Lower lobe of right lung (tissue), 2 donors: ENCODE data around the gene HSF4. TPM values are rescaled to one million over a fixed set of nuclear protein-coding genes. Genes with fewer than 3 reads are reported as not detected.
A peak's percentile ranks its signal among the peaks of the same experiment; 100 is the strongest.

Experiments used
- ATAC-seq, 2 donors: fragments of 200-7000 bp; cut with Tn5 transposase; one replicate each; pipeline ENCODE4 v1.9.1; 2020 to 2022; ENCODE audit warnings: mild to moderate bottlenecking in 2 of 2, moderate library complexity in 2 of 2
- DNase-seq: peaks from one replicate; pipeline ENCODE4 v3.0.0-alpha.2; 2020
- H3K27ac ChIP-seq: fragments of 200-600 bp; one replicate; pipeline ENCODE4 v1.8.0; 2022
- H3K27me3 ChIP-seq: fragments of 200-600 bp; one replicate; pipeline ENCODE4 v1.8.0; 2022; ENCODE audit warnings: low read depth
- H3K36me3 ChIP-seq: fragments of 200-600 bp; one replicate; pipeline ENCODE4 v1.8.0; 2022; ENCODE audit warnings: mild to moderate bottlenecking
- H3K4me1 ChIP-seq: fragments of 200-600 bp; one replicate; pipeline ENCODE4 v1.8.0; 2022
- H3K4me3 ChIP-seq: fragments of 200-600 bp; one replicate; pipeline ENCODE4 v1.8.0; 2022; ENCODE audit warnings: mild to moderate bottlenecking
- H3K9me3 ChIP-seq: fragments of 200-600 bp; one replicate; pipeline ENCODE4 v1.8.0; 2022
- intact Hi-C: fragments of 100-400 bp; cut with DNase I; formaldehyde crosslinking; loops from one replicate; pipeline ENCODE4 v1.11.0; 2022
- total RNA-seq: library from RNA; stranded (reverse); fragmentation: NEBNext Ultra II Directional; extraction: Animal tissue kit (Norgen Biotek cat#: 25700); gene quantifications from one replicate; pipeline ENCODE4 v1.2.1, GENCODE V29; 2021
- TF ChIP-seq, protein P1 (sequence below): fragments of 200-600 bp; IDR thresholded peaks from one replicate; pipeline ENCODE4 v1.8.0; 2022; ENCODE audit warnings: antibody characterized with exemption, mild to moderate bottlenecking
- donor health status: DM: no; HTN: yes; CAD: no; lungs with severe emphysema.

The HSF4 gene
- total RNA-seq, 1 donor from 2014 or later: 76.3 TPM

- no peak for DNase-seq
- Histone ChIP-seq H3K36me3 (no peaks in the 10 kb centered on the region), H3K4me3 (peak overlapping the region; percentile 94), H3K4me1 (peaks cover 57% of the 10 kb centered on the region), H3K9me3 (no peaks in the 10 kb centered on the region), H3K27ac (no peak overlapping the region), H3K27me3 (peaks cover 38% of the 10 kb centered on the region)
- intact Hi-C loops: no loop called here
- TF ChIP-seq, protein P1, sequence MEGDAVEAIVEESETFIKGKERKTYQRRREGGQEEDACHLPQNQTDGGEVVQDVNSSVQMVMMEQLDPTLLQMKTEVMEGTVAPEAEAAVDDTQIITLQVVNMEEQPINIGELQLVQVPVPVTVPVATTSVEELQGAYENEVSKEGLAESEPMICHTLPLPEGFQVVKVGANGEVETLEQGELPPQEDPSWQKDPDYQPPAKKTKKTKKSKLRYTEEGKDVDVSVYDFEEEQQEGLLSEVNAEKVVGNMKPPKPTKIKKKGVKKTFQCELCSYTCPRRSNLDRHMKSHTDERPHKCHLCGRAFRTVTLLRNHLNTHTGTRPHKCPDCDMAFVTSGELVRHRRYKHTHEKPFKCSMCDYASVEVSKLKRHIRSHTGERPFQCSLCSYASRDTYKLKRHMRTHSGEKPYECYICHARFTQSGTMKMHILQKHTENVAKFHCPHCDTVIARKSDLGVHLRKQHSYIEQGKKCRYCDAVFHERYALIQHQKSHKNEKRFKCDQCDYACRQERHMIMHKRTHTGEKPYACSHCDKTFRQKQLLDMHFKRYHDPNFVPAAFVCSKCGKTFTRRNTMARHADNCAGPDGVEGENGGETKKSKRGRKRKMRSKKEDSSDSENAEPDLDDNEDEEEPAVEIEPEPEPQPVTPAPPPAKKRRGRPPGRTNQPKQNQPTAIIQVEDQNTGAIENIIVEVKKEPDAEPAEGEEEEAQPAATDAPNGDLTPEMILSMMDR: no peak
- ATAC-seq: no peak
These were observed 2.9 kb upstream of the HSF4 start for GRCh38 chr16:67161595-67162058.

DNA sequence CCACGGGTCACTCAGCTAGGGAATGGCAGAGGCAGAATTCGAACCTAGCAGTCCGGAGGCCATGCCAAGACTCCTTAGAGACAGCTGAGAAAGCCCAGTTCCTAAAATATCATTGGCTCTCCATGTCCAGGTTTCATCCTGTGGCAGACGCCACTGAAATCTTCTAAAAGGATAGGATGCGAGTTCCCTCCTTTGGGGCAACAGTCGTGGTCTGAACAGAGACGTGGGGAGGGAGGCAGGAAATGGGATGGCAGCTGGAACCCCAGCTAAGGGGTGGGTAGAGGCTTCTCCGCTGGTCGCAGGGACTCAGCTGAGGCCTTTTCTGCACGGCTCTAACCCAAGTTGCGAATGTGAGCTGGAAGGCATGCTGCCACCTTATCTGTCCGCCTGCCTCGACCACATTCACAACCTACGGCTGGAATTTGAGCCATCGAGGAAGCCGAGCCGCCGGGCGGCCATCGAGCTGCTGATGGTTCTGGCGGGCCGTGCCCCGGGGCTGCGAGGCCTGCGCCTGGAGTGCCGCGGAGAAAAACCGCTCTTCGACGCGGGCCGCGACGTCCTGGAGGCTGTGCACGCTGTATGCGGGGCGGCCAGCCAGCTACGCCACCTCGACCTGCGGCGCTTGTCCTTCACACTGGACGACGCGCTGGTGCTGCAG is 1.9 kb upstream of the HSF4 start:
- no peak for ATAC-seq
- Histone ChIP-seq H3K36me3 (peaks cover 7% of the 10 kb centered on the region), H3K4me3 (peak overlapping the region; percentile 54), H3K9me3 (no peaks in the 10 kb centered on the region), H3K27ac (no peak overlapping the region), H3K27me3 (peaks cover 38% of the 10 kb centered on the region), H3K4me1 (peaks cover 57% of the 10 kb centered on the region)
- intact Hi-C loops: no loop called here
- no peak for DNase-seq
- TF ChIP-seq, protein P1: no peak

DNA sequence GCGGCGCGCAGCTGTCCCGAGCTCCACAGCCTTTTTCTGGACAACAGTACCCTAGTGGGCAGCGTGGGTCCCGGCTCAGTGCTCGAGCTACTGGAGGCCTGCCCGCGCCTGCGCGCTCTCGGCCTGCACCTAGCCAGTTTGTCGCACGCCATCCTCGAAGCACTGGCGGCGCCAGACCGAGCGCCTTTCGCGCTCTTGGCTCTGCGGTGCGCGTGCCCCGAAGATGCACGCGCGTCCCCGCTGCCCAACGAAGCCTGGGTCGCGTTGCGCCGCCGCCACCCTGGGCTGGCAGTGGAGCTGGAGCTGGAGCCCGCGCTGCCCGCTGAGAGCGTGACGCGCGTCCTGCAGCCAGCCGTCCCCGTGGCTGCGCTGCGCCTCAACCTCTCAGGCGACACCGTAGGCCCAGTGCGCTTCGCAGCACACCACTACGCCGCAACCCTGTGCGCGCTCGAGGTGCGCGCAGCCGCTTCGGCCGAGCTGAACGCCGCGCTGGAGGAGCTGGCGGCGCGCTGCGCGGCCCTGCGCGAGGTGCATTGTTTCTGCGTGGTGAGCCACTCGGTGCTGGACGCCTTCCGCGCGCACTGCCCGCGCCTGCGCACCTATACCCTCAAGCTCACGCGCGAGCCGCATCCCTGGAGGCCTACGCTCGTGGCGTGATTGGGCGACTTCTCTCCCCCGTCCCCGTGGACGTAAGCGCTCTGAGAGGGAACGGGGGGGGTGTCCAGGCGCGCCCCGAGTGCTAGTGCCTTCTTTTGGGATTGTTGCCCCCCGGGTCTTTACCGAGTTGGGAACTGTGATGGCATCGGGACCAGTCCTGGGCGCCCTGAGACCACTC is 1.2 kb upstream of the HSF4 start:
- ATAC-seq: peak in 1 of 2 donors; percentile 2
- no peak for DNase-seq
- peak overlapping the region; percentile 54 for H3K4me3 ChIP-seq
- H3K27ac ChIP-seq: peak overlapping the region; percentile 36
- peaks cover 56% of the 10 kb centered on the region for H3K4me1 ChIP-seq
- intact Hi-C loops: no loop called here
- H3K9me3 ChIP-seq: no peaks in the 10 kb centered on the region
- TF ChIP-seq, protein P1: no peak
- peaks cover 38% of the 10 kb centered on the region for H3K27me3 ChIP-seq
- H3K36me3 ChIP-seq: peaks cover 7% of the 10 kb centered on the region

- Histone ChIP-seq H3K27ac (peak overlapping the region; percentile 36), H3K9me3 (no peaks in the 10 kb centered on the region), H3K36me3 (peaks cover 7% of the 10 kb centered on the region), H3K27me3 (peaks cover 38% of the 10 kb centered on the region), H3K4me3 (peak overlapping the region; percentile 54), H3K4me1 (peaks cover 52% of the 10 kb centered on the region)
- no peak for ATAC-seq
- intact Hi-C loops: no loop called here
- TF ChIP-seq, protein P1: no peak
- DNase-seq: no peak
These were observed 466 bp upstream of the HSF4 start for GRCh38 chr16:67163999-67164558.

DNA sequence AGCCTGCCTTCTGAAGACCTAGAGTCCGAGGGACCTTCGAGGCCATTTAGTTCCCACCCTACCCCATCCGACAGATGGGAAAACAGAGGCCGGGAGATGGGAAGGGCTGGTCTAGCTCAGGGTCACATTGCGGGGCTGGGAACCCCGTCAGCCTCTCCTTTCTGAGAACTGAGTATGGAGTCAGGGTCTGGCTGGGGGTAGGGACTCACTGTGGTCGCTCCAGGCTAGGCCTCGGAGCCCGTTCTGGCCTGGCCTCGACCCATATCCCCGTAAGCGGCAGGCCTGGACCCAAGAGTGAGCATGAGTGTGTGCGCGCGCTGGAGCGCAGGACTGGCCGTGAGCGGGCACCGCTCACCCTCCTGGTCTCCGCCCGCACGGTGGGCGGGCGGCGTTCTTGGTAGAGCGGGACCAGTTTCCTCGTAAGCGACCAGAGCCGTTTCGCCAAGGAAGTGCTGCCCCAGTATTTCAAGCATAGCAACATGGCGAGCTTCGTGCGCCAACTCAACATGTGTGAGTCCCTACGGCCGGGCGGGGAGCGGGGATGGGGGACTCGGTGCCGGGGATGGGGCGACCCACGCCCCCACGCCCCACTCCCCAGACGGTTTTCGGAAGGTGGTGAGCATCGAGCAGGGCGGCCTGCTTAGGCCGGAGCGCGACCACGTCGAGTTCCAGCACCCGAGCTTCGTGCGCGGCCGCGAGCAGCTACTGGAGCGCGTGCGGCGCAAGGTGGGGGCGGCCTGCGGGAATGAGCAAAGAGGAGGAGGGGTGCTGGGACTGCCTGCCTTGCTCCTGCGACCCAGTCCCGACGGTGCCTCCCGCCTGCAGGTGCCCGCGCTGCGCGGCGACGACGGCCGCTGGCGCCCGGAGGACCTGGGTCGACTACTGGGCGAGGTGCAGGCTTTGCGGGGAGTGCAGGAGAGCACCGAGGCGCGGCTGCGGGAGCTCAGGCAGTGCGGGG is 855 bp downstream of the HSF4 start:
- no peak for ATAC-seq
- TF ChIP-seq, protein P1: no peak
- peaks cover 62% of the 10 kb centered on the region for H3K4me1 ChIP-seq

More for the DNA sequence above, 855 bp downstream of the HSF4 start:
- H3K36me3 ChIP-seq: peaks cover 7% of the 10 kb centered on the region
- intact Hi-C loops: no loop called here
- H3K27ac ChIP-seq: peak overlapping the region; percentile 64
- H3K4me3 ChIP-seq: peak overlapping the region; percentile 54
- H3K9me3 ChIP-seq: no peaks in the 10 kb centered on the region
- DNase-seq: no peak
- H3K27me3 ChIP-seq: peaks cover 38% of the 10 kb centered on the region
